Right atrium auricular region (tissue), 2 donors: ENCODE data around the gene L2HGDH. TPM values are rescaled to one million over a fixed set of nuclear protein-coding genes. Genes with fewer than 3 reads are reported as not detected.

ENCODE experiments used
- DNase-seq: peaks from one replicate; pipeline ENCODE4 v3.0.0-alpha.2; 2019; ENCODE audit warnings: low spot score
- H3K27ac ChIP-seq, 2 donors: fragments of 200-600 bp; sonication (generic); 1 replicate in 1 of 2; 2 replicates in 1 of 2; pipeline ENCODE4 v1.5.1; 2016 to 2019
- H3K27me3 ChIP-seq, 2 donors: fragments of 200-600 bp; sonication (generic); one replicate each; pipeline versions ENCODE4 v1.5.1 to v1.6.0; 2017 to 2019
- H3K36me3 ChIP-seq: fragments of 200-600 bp; sonication (generic); one replicate; pipeline ENCODE4 v1.5.1; 2016
- H3K4me1 ChIP-seq, 2 donors: fragments of 200-600 bp; sonication (generic); one replicate each; pipeline versions ENCODE4 v1.5.1 to v1.6.0; 2017 to 2019
- H3K4me3 ChIP-seq, 2 donors: fragments of 200-600 bp; sonication (generic); 1 replicate in 1 of 2; 2 replicates in 1 of 2; pipeline ENCODE4 v1.5.1; 2017 to 2019; ENCODE audit warnings: mild to moderate bottlenecking in 1 of 2, moderate library complexity in 1 of 2
- H3K9me3 ChIP-seq, 2 donors: fragments of 200-600 bp; sonication (generic); one replicate each; pipeline ENCODE4 v1.5.1; 2019
- CTCF ChIP-seq, 2 donors: fragments of 200-600 bp; sonication (generic); IDR thresholded peaks; one replicate each; pipeline ENCODE4 v1.5.1; 2019; ENCODE audit warnings: antibody characterized with exemption in 2 of 2
- total RNA-seq, 2 donors: library from RNA; depleted of rRNA; stranded (reverse); fragments of >200 nt; gene quantifications; one replicate each; pipeline ENCODE4 v1.1.0, GENCODE V29; 2016

L2HGDH gene
- total RNA-seq, 2 donors from 2014 or later = 4.0 to 8.3 TPM

- no peaks in the 10 kb centered on the region for H3K27me3 ChIP-seq
- DNase-seq = no peak
- peak overlapping the region; percentile 94 for H3K27ac ChIP-seq
- peak overlapping the region; percentile 73 to 89 for H3K4me3 ChIP-seq
- H3K4me1 ChIP-seq = peaks cover 0 to 48% of the 10 kb centered on the region in 2 donors
- no peak for TF ChIP-seq CTCF (IDR thresholded peaks at IDR 0.05)
- H3K36me3 ChIP-seq = no peaks in the 10 kb centered on the region
- no peaks in the 10 kb centered on the region for H3K9me3 ChIP-seq
These were observed 82.3 kb downstream of the L2HGDH start for GRCh38 chr14:50229681-50230080.

- DNase-seq = no peak
- no peak for TF ChIP-seq CTCF (IDR thresholded peaks at IDR 0.05)
- H3K36me3 ChIP-seq = no peaks in the 10 kb centered on the region
- H3K27me3 ChIP-seq = no peaks in the 10 kb centered on the region
- peaks cover 0 to 48% of the 10 kb centered on the region in 2 donors for H3K4me1 ChIP-seq
- H3K9me3 ChIP-seq = no peaks in the 10 kb centered on the region
- no peak overlapping the region for H3K27ac ChIP-seq
- H3K4me3 ChIP-seq = no peak overlapping the region
These were observed 83.7 kb downstream of the L2HGDH start for GRCh38 chr14:50228313-50228712.

- peaks cover 0 to 55% of the 10 kb centered on the region in 2 donors for H3K4me1 ChIP-seq
- no peaks in the 10 kb centered on the region for H3K27me3 ChIP-seq
- no peak for TF ChIP-seq CTCF (IDR thresholded peaks at IDR 0.05)
- H3K4me3 ChIP-seq = no peak overlapping the region
- no peaks in the 10 kb centered on the region for H3K36me3 ChIP-seq
- H3K27ac ChIP-seq = peak overlapping the region; percentile 24 to 77
- H3K9me3 ChIP-seq = no peaks in the 10 kb centered on the region
- no peak for DNase-seq
These were observed 86.1 kb downstream of the L2HGDH start for GRCh38 chr14:50225974-50226297.

- no peaks in the 10 kb centered on the region for H3K9me3 ChIP-seq
- DNase-seq = no peak
- no peaks in the 10 kb centered on the region for H3K27me3 ChIP-seq
- peaks cover 0 to 55% of the 10 kb centered on the region in 2 donors for H3K4me1 ChIP-seq
- no peak for TF ChIP-seq CTCF (IDR thresholded peaks at IDR 0.05)
- H3K4me3 ChIP-seq = no peak overlapping the region
- peak overlapping the region; percentile 24 to 77 for H3K27ac ChIP-seq
- no peaks in the 10 kb centered on the region for H3K36me3 ChIP-seq
These were observed 86.7 kb downstream of the L2HGDH start for GRCh38 chr14:50225067-50225973.

- no peak overlapping the region for H3K27ac ChIP-seq
These were observed 89.9 kb downstream of the L2HGDH start for GRCh38 chr14:50222055-50222613.

More at GRCh38 chr14:50222055-50222613, 89.9 kb downstream of the L2HGDH start:
- no peak for TF ChIP-seq CTCF (IDR thresholded peaks at IDR 0.05)
- peaks cover 0 to 29% of the 10 kb centered on the region in 2 donors for H3K4me1 ChIP-seq
- H3K36me3 ChIP-seq = no peaks in the 10 kb centered on the region
- H3K27me3 ChIP-seq = no peaks in the 10 kb centered on the region
- no peak overlapping the region for H3K4me3 ChIP-seq
- no peaks in the 10 kb centered on the region for H3K9me3 ChIP-seq
- no peak for DNase-seq
